PC-9 (cell line): Measurements from ENCODE around the gene RTEL1.

Experiments used
- CTCF ChIP-seq: fragments of 200-600 bp; sonication (generic); conservative IDR thresholded peaks from 2 replicates; pipeline ENCODE4 v1.6.1; 2017; ENCODE audit warnings: mixed run types, antibody characterized with exemption, mild to moderate bottlenecking, moderate library complexity
- EZH2 ChIP-seq: fragments of 200-600 bp; sonication (generic); IDR thresholded peaks from 2 replicates; pipeline ENCODE4 v1.8.0; 2017; ENCODE audit warnings: antibody characterized with exemption, low read depth

- TF ChIP-seq CTCF: no peak
- TF ChIP-seq EZH2: no peak
Measured at GRCh38 chr20:63672666-63673065, 14.6 kb downstream of the RTEL1 start.
